Spleen (tissue), 7 donors: ENCODE data around the gene S100A1.

Experiments
- POLR2AphosphoS5 ChIP-seq, 3 donors: sonication (generic); formaldehyde crosslinking; IDR thresholded peaks; one replicate each; pipeline ENCODE4 v1.5.1; 2017; ENCODE audit warnings: antibody characterized with exemption in 3 of 3
- TF ChIP-seq, protein P1 (sequence below), 11 experiments: fragments of 200-600 bp in 7 of 11; fragments of 450-650 bp in 4 of 11; sonication (generic) in 4 of 11; IDR thresholded peaks in 8 of 11; conservative IDR thresholded peaks in 3 of 11; 1 replicate in 7 of 11; 2 replicates in 4 of 11; pipeline versions ENCODE4 v1.4.0 to v1.8.0; 2016 to 2021; ENCODE audit warnings: antibody characterized with exemption in 11 of 11, inconsistent platforms in 4 of 11, mild to moderate bottlenecking in 1 of 11
- donor health status: DM: no; HTN: no; CAD: no; lungs with moderate emphysema.
- donor health status: DM: no; HTN: no; CAD: no.
- donor health status: DM: no; HTN: no; CAD: no.

DNA sequence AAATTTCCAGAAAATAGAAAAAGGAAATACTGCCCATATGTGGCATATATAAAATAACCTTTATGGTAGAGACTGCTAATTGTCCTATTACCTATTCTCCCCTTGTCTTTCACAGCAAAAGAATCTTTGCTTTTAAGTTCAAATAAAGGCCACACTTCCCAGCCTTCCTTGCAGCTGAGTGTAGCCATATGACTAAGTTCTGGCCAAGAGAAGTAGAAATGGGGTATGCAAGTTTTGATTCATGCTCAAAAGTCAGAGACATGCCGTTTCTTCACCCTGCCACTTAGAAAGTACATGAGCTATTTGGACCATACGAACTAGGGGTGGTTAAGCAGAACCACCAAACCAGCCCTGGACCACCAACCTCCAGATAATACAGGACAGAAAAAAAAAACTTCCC lies 44.3 kb upstream of the S100A1 start:
- TF ChIP-seq, protein P1, sequence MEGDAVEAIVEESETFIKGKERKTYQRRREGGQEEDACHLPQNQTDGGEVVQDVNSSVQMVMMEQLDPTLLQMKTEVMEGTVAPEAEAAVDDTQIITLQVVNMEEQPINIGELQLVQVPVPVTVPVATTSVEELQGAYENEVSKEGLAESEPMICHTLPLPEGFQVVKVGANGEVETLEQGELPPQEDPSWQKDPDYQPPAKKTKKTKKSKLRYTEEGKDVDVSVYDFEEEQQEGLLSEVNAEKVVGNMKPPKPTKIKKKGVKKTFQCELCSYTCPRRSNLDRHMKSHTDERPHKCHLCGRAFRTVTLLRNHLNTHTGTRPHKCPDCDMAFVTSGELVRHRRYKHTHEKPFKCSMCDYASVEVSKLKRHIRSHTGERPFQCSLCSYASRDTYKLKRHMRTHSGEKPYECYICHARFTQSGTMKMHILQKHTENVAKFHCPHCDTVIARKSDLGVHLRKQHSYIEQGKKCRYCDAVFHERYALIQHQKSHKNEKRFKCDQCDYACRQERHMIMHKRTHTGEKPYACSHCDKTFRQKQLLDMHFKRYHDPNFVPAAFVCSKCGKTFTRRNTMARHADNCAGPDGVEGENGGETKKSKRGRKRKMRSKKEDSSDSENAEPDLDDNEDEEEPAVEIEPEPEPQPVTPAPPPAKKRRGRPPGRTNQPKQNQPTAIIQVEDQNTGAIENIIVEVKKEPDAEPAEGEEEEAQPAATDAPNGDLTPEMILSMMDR (IDR thresholded peaks at IDR 0.05 in 8 of 11, conservative IDR thresholded peaks at IDR 0.05 in 3 of 11): no peak
- TF ChIP-seq POLR2AphosphoS5 (IDR thresholded peaks at IDR 0.05): no peak
